CD4-positive, alpha-beta T cell treated with Interleukin-15 for 1 hour (primary cell): Measurements from ENCODE around the gene PNMA8A.
"Not testable (repeated sequence)": the region's sequence is repeated elsewhere in the genome, so short reads cannot be mapped to it uniquely, and the experiment has no call there.

Source experiments
- DNase-seq: peaks from one replicate; pipeline ENCODE4 v3.0.0-alpha.2; 2020

Gene PNMA8A

DNA sequence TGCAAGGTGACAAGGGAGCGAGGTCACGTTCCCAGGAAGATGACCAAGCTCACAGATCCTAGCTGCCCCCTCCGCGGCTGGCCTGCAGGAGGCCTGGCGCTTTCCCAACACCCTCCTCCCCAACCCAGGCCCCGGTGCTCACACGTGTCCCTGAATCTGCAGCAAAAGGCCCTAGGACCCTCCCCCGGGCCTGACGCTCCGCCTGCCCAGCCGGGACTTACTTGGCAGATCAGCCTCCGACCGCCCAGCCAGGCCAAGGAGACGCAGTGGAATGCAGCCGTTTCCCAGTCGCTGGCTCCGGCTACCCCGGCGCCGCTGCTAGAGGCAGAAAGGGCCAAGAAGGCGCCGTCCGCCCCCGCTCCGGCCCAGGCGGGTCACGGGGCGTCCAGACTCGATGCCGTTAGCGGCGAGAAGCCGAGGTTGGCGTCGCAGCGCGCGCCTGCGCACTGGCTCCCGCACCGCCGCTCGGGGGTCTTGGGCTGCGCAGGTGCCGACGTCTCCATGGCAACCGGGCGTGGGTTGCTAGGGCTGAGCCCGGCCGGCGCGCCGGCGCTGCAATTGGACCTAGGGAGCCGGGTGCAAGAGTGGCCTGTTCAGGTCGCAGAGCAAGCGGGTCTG lies at the start of gene PNMA8A:
Gene PNMA8A, minus strand, starts transcription at position 448 of the 618 bp plus-strand sequence. CDS start 528 bp downstream, outside the sequence.
- peak; percentile 33 for DNase-seq

GRCh38 chr19:46520616-46521015 lies 49.3 kb upstream of the PNMA8A start:
- no peak for DNase-seq

GRCh38 chr19:46517471-46517870 lies 46.1 kb upstream of the PNMA8A start:
- no peak for DNase-seq

DNA sequence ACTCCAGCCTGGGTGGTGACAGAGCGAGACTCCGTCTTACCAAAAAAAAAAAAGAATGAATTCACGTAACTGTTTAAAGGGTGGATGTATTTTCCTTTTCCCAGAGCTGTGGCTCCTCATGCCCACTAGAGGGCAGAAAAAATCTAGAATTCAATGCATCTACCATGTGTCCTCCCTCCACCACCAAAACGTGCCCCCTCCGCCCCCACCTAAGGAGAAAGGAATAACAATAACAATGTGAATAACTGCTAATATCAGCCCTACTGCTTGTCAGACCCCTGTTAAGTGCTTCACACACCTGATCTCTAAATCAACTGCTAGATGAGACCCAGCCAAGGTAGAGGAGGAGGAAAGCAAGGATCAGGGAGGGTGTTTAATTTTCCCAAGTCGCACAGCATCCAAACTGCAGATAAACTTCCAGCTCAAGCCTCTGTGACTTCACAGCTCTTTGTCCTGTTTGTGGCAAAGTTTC lies 44.6 kb upstream of the PNMA8A start:
- DNase-seq = no peak

GRCh38 chr19:46515290-46515609 lies 43.9 kb upstream of the PNMA8A start:
- DNase-seq = no peak

DNA sequence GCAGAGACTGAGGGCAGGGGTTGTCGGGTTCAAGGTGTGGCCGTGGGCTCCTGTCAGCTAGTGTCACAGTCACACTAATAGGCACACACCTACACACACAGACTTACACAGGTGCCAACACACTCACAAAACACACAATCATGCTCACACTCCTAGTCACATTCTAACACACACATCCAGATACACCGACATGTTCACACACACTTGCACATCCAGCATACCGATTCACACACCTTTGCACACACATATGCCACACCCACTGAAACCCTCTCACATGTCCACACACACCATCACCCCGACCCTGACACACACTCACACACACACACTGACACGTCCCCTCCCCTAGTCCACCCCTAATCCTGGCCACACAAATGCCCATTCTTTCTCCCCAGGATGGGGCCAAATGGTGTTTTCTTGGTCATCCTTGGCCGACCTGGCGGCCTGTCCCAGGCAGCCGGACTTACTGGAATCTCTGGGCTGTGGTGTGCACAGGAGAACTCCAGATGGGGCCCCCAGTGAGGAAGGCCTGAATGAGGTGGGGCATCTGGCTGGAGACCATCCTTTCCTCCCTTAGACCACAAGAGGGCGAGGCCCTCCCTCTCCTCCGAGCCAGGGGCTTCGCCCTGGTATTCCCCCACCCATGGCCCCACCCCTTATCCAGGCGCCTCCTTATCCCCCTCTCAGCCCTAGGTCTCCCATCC lies 43.4 kb upstream of the PNMA8A start:
- no peak for DNase-seq

DNA sequence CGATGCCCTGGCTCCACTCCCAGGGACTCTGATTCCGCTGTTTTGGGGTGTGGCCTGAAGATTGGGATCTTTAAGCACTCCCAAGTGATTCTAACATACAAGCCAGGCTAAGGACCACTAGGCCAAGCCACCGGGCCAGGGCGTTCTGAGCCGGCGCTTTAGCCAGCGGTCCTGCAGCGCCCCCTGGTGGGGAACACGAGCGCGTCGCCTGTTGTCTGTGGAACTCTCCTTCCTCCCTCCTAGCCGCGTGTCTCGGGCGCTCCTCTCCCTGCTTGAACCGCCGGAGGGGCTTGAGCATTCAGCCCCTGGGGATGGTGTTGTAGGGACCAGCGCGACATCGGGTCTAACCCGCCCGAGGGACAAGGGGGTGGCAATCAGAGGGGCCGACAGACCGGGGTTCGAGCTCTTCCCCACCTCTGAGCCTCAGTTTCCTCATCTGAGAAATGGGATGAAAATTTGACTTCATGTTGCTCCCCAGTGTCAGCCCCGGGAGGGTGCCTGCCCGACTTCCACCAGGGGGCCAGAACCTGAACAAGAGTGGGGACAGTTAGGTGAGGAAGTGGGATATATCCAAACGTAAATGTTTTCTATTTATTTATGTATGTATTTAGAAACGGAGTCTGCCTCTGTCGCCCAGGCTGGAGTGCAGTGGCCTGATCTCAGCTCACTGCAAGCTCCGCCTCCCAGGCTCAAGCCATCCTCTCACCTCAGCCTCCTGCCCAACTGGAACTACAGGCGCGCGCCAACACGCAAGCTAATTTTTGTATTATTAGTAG lies 42.3 kb upstream of the PNMA8A start:
- DNase-seq = peak; percentile 64

DNA sequence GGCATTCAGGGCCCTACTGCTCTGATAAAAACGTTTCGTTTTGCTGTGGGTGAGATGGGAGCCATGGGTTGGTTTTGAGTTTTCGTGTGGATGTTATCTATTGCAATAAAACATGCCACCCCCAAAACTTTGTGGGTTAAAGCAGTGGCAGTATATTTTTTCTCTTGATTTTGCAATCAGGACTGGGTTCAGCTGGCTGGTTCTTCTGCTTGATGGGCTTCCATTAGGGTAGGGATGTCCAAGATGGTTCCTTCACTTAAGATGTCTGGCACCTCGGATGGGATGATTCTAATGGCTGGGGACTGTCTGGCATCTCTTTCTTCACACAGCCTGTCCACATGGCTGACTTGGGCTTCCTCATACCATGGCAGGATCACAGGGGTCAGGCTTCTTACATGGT lies 39.9 kb upstream of the PNMA8A start:
- no peak for DNase-seq

DNA sequence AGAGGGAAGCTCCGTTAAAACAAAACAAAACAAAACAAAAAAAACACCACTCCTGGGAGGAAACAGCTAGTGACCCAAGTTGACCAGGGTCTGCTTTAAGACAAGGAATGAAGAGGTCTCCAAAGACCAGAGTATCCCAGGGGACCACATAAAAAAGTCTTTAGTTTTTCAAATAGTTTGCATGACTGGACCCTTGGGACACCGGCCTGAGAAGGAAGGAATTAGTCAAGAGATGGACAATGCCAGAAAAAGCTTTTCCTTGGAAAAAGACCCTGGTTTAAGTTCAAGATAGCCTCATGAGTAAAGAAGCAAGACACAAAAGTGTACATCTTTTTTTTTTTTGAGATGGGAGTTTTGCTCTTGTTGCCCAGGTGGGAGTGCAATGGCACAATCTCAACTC lies 36.8 kb upstream of the PNMA8A start:
- no peak for DNase-seq

DNA sequence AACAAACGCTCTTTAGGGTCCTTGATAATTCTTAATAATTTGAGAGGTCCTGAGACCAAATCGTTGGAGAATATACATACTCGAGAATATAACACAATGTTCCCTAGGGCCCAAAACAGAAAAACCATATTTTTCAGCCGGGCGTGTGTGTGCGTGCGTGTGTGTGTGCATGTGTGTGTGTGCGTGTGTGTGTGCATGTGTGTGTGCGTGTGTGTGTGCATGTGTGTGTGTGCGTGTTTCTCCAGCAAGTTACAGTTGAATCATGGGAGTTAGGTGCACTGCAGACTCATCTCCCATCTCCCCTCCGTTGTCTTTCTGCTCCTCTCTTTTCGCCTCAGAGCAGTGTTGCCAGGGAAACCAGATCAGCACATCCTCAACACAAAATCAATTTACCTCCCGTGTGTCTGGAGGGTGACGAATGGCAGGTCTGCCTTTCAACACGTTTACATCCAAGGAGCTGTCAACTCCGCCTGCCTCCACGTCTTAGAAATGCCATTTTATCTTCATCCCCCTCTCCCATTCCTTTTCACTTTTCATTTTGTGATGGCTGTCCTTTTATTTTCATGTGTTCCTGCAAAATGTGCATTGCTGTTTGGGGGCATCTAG lies 32.6 kb upstream of the PNMA8A start:
- DNase-seq = no peak

GRCh38 chr19:46502891-46503290 lies 31.5 kb upstream of the PNMA8A start:
- DNase-seq = no peak

- DNase-seq = no peak
Measured at GRCh38 chr19:46499692-46500091, 28.3 kb upstream of the PNMA8A start.

DNA sequence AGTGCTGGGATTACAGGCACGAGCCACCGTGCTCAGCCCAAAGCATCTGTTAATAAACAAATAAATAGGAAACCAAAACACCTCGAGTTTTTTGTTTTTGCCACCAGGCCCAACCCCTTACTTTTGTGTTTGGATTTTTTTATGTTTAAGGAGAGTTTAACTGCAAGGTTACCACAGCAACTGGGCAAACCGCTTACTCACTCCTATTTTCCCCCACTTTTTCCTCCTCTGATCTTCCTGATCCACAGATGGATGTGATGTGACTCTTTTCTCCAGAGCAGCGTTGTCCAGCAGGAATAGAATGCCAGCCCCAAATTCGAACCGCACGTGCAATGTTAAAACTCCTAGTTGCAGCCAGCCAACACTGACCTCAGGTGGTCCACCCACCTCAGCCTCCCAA lies 26.4 kb upstream of the PNMA8A start:
- no peak for DNase-seq

DNA sequence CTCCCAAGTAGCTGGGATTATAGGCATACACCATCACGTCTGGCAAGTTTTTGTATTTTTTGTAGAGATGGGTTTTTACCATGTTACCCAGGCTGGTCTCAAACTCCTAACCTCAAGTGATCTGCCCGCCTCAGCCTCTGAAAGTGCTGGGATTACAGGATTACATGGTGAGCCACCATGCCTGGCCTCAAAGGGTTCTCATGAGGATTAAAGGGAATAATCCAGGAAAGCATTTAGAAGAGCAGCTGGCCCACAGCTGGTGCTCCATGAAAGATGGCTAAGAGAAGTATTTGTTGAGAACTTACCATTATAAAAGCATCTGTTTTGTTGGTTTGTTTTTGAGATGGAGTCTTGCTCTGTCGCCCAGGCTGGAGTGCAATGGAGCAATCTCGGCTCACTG lies 25.5 kb upstream of the PNMA8A start:
- not testable (repeated sequence) for DNase-seq

DNA sequence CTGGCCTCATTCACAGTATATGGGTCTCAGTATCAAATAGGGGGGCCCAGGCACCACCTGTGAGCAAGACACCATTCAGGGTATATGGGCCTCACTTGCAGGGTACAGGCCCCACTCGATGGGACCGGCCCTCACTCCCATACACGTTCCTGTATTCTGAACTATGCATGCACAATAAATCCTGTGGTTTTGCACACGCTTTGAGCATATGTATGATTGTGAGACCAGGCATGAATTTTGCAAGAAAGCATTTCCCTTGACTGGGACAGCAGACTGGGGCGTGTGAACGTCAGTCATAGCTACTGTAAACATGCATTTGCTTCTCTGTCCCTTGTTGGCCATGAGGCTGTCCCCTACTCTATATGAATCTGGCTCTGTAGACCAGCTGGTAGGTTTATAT lies 24.9 kb upstream of the PNMA8A start:
- DNase-seq = no peak

GRCh38 chr19:46495786-46496099 lies 24.4 kb upstream of the PNMA8A start, which contains the start of gene PNMA8B:
TSS of gene PNMA8B (minus strand) at chr19:46495867. CDS start at chr19:46495465, 402 bp downstream.
- DNase-seq = peak; percentile 67

DNA sequence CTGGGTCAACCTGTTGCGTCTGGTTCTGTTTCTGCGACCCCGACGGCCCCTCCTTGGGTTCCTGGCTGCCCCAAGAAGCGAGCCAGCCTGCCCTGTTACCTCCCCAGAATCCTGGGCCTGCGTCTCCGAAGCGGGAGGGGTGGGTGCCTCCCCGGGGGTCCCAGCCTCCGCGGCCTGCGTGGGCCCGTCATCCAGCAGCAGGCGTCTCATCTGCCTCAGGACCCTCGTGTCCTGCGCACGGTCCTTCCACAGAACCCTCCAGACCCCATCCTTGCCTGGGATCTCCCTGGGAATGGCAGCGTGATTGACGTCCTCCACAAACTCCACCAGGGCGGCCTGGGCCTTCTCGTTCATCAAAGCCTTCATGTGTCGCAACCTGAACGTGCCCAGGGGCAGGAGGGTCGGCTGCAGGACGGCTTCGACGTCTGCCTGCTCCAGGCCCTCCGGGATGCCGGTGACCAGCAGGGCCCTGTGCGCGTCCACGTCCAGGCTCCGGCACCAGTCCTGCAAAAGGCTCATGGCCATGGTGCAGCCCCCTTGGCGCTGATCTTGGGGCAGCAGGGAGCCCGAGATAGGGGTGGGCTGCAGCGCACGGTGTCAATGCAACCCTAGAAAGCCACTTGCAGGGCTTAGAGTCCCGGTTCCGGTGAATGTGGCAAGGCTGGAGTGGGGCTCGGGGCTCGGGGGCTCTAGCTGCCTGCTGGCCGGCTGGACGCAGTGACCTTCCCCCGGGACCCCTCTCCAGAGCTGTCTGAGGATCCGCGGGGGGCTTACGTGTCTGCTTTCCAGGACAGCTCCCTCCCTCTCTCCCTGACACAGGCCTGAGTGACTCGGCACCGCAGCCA lies 23.8 kb upstream of the PNMA8A start:
- no peak for DNase-seq

DNA sequence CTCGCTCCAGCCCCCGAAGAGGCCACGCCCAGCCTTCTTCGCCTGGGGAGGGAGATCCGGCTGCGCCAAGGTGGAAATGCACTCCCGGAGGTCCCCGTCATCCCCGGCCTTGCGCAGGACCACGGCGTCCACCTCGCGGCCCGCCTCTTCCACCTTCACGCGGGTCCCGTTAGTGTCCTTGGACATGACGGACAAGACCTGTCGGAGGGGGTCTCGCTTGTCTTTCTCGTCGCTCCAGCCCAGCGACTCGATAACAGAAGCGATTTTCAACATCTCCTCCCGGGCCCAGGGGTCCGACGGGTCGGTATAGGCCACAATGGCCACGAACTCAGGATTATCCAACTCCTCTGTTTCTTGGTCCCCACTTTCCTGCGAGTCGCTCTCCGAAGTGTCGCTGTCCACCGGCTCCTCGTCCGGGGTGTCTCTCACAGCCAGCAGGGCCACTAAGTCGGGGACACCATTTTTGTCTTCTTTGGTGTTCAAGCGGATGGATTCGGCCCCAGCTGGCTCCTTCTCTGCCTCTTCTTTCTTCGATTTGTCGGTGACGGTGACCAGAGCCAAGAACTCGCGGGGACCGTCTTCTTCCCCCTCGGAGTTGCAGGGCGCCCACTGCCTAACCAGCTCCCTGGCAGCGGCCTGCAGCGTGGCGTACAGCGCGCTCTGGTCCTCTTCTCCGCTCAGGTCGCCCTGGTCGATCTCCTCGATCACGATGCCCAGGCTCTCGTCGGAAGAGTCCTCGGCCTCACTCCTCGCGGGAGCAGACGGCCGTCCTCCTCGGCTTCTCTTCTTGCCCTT lies 23.0 kb upstream of the PNMA8A start:
- no peak for DNase-seq

DNA sequence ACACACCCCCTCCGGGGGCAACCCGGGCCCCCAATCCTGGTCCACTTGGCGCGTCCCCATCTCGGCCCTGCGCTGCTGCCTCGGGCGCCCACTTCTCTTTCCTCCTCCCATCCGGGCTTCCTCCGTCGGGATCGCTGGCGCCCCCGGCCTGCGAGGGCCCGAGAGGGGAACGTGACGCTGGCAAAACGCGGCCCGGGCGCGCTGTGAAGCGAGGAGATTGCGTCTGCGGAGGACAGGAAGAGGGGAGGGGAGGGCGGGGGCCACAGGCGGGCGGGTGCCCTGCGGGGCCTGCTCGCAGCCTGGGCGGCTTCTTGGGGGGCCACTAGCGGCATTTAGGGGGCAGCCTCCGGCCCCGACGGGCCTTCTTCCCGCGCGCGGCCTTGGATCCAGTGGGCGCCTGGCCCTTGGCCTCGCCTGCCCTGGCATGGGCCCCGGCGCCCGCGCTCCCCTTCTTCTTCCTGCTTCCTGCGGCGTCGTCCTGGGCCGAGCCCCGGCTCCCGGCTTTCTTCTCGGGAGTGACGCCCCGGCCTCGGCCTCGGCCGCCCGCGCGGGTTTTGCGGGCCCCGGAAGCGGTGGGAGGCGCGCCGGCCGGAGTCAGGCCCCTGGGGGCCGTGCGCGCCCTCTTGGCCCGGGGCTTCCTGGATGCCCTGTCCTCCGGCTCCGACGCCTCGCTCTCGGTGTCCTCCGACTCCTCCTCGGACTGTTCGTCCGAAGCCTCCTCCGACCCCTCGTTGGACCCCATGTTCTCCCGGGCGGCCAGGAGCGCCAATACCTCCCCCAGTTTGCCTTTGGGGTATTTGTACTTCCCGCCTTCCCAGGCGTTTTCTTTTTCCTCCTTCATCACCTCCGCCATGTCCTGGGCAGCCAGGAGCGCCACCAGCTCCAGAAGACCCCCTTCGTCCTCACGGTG lies 22.1 kb upstream of the PNMA8A start:
- peak; percentile 27 for DNase-seq

- DNase-seq = no peak
Measured at GRCh38 chr19:46492841-46493235, 21.5 kb upstream of the PNMA8A start.
